HepG2 (cell line): ENCODE measurements around the gene UBC. TPM values are rescaled to one million over a fixed set of nuclear protein-coding genes. Genes with fewer than 3 reads are reported as not detected.

Source experiments
- ATAC-seq: fragments of 200-7000 bp; cut with Tn5 transposase; 3 replicates; pipeline ENCODE4 v1.9.1; 2020; ENCODE audit warnings: mild to moderate bottlenecking, moderate library complexity
- BruUV-seq: library from RNA; stranded (reverse); fragments of 400-500 nt; replicated peaks from 2 replicates; lab custom pipeline; 2021; lab: Mats Ljungman, UMichigan
- CTCF ChIA-PET: fragments of 300-600 bp; formaldehyde crosslinking; extraction: SDS; loops from one replicate; lab custom pipeline; 2021; ENCODE audit warnings: low total read pairs, inconsistent platforms, low intra/inter-chr PET ratio; lab: Yijun Ruan, JAX
- POLR2A ChIA-PET: fragments of 350-600 bp; sonication (Branson Sonifier 250); formaldehyde crosslinking; loops from one replicate; lab custom pipeline; 2020; ENCODE audit warnings: antibody characterized with exemption, inconsistent platforms; lab: Yijun Ruan, JAX
- DNase-seq: peaks from one replicate; pipeline ENCODE4 v3.0.0-alpha.2; 2015; ENCODE audit warnings: low spot score
- FAIRE-seq: peaks from 3 replicates; lab custom pipeline; 2011; peaks lifted over from hg19 to GRCh38; lab: Jason Lieb, UNC
- H2AFZ ChIP-seq: one replicate; pipeline ENCODE4 v1.6.1; 2011; ENCODE audit warnings: low read length, inconsistent platforms
- H3K27ac ChIP-seq: fragments of 300-600 bp; 3 replicates; pipeline ENCODE4 v1.8.0; 2011; ENCODE audit warnings: mixed run types, mild to moderate bottlenecking, mixed read lengths, low read length, inconsistent platforms; ENCODE audit not compliant: insufficient read depth; ENCODE audit errors: extremely low read length
- H3K27me3 ChIP-seq, 2 experiments: fragments of 200-600 bp in 1 of 2; 2 replicates in 1 of 2; 3 replicates in 1 of 2; pipeline versions ENCODE4 v1.6.0 to v1.8.0; 2011; ENCODE audit warnings: low read length in 2 of 2, mild to moderate bottlenecking in 2 of 2, moderate library complexity in 2 of 2, inconsistent platforms in 1 of 2; ENCODE audit not compliant: insufficient read depth in 2 of 2, control insufficient read depth in 1 of 2
- H3K36me3 ChIP-seq, 2 experiments: fragments of 200-600 bp in 1 of 2; replicated peaks in 1 of 2; 2 replicates in 1 of 2; 3 replicates in 1 of 2; pipeline versions ENCODE4 v1.5.1 to v1.8.0; 2011; ENCODE audit warnings: low read length in 2 of 2, inconsistent platforms in 1 of 2; ENCODE audit not compliant: insufficient read depth in 2 of 2, control insufficient read depth in 1 of 2
- H3K4me1 ChIP-seq: 2 replicates; pipeline ENCODE4 v1.5.1; 2012; ENCODE audit warnings: low read length, inconsistent platforms; ENCODE audit not compliant: insufficient read depth
- H3K4me2 ChIP-seq: 2 replicates; pipeline ENCODE4 v1.6.0; 2011; ENCODE audit warnings: low read depth, low read length, inconsistent platforms
- H3K4me3 ChIP-seq, 3 experiments: fragments of 200-600 bp in 1 of 3; sonication (generic), shearing (Covaris generic) in 1 of 3; replicated peaks in 1 of 3; 2 replicates each; pipeline ENCODE4 v1.5.1; 2011 to 2016; ENCODE audit warnings: low read length in 3 of 3, inconsistent platforms in 2 of 3, low read depth in 2 of 3, mild to moderate bottlenecking in 2 of 3, control low read depth in 1 of 3, mixed read lengths in 1 of 3; ENCODE audit not compliant: insufficient read depth in 1 of 3
- H3K79me2 ChIP-seq: one replicate; pipeline ENCODE4 v1.6.1; 2011; ENCODE audit warnings: low read length, inconsistent platforms; ENCODE audit not compliant: insufficient read depth
- H3K9ac ChIP-seq: 2 replicates; pipeline ENCODE4 v1.6.0; 2011; ENCODE audit warnings: mild to moderate bottlenecking, low read depth, low read length, inconsistent platforms; ENCODE audit not compliant: insufficient read depth
- H3K9me3 ChIP-seq: 2 replicates; pipeline ENCODE4 v1.5.1; 2012; ENCODE audit warnings: mild to moderate bottlenecking, low read length
- H4K20me1 ChIP-seq: 2 replicates; pipeline ENCODE4 v1.6.0; 2011; ENCODE audit warnings: inconsistent platforms, mild to moderate bottlenecking, low read length, moderate library complexity; ENCODE audit not compliant: insufficient read depth
- EP300 ChIP-seq, 3 experiments: sonication (generic) in 1 of 3; formaldehyde crosslinking in 1 of 3; IDR thresholded peaks; 2 replicates each; pipeline versions ENCODE4 v1.5.1 to v1.6.1; 2011 to 2020; ENCODE audit warnings: low read depth in 2 of 3, low read length in 2 of 3, borderline replicate concordance in 1 of 3, improper control_type of control experiment in 1 of 3, mild to moderate bottlenecking in 1 of 3, missing genetic modification reagents in 1 of 3, moderate library complexity in 1 of 3
- ETV6 ChIP-seq: sonication (generic); formaldehyde crosslinking; conservative IDR thresholded peaks from 2 replicates; pipeline ENCODE4 v1.4.0; 2020; ENCODE audit warnings: missing genetic modification reagents
- JUND ChIP-seq: sonication (generic); formaldehyde crosslinking; IDR thresholded peaks from 2 replicates; pipeline ENCODE4 v1.8.0; 2022; ENCODE audit warnings: mild to moderate bottlenecking, missing genetic modification reagents
- KDM5A ChIP-seq: fragments of 200-600 bp; sonication (generic); IDR thresholded peaks from 2 replicates; pipeline ENCODE4 v1.7.0; 2018; ENCODE audit warnings: antibody characterized with exemption, mild to moderate bottlenecking, low read length, borderline replicate concordance
- LCORL ChIP-seq, 2 experiments: fragments of 450-650 bp in 1 of 2; sonication (generic) in 1 of 2; formaldehyde crosslinking in 1 of 2; IDR thresholded peaks; 2 replicates each; pipeline versions ENCODE4 v1.5.0 to v1.6.1; 2017 to 2020; ENCODE audit warnings: antibody characterized with exemption in 1 of 2, missing genetic modification reagents in 1 of 2
- NFIB ChIP-seq: sonication (generic); formaldehyde crosslinking; IDR thresholded peaks from 2 replicates; pipeline ENCODE4 v1.9.0; 2021; ENCODE audit warnings: missing genetic modification reagents, mild to moderate bottlenecking, borderline replicate concordance
- PAX8 ChIP-seq: sonication (generic); formaldehyde crosslinking; IDR thresholded peaks from 2 replicates; pipeline ENCODE4 v1.8.0; 2022; ENCODE audit warnings: mild to moderate bottlenecking, missing genetic modification reagents, borderline replicate concordance
- PHF8 ChIP-seq: sonication (generic); formaldehyde crosslinking; IDR thresholded peaks from 2 replicates; pipeline ENCODE4 v1.5.0; 2020; ENCODE audit warnings: missing genetic modification reagents
- PRDM15 ChIP-seq: sonication (generic); formaldehyde crosslinking; IDR thresholded peaks from 2 replicates; pipeline ENCODE4 v1.4.0; 2020; ENCODE audit warnings: missing genetic modification reagents
- TSC22D2 ChIP-seq: sonication (generic); formaldehyde crosslinking; IDR thresholded peaks from 2 replicates; pipeline ENCODE4 v1.5.1; 2020; ENCODE audit warnings: missing genetic modification reagents, mild to moderate bottlenecking, borderline replicate concordance
- XBP1 ChIP-seq: sonication (generic); formaldehyde crosslinking; IDR thresholded peaks from 2 replicates; pipeline ENCODE4 v1.5.0; 2020; ENCODE audit warnings: missing genetic modification reagents
- ZNF160 ChIP-seq: sonication (generic); formaldehyde crosslinking; IDR thresholded peaks from 2 replicates; pipeline ENCODE4 v1.8.0; 2022; ENCODE audit warnings: mild to moderate bottlenecking, inconsistent platforms, missing genetic modification reagents
- ZNF44 ChIP-seq: sonication (generic); formaldehyde crosslinking; IDR thresholded peaks from 2 replicates; pipeline ENCODE4 v1.5.1; 2020; ENCODE audit warnings: mild to moderate bottlenecking, missing genetic modification reagents
- ZNF562 ChIP-seq: sonication (generic); formaldehyde crosslinking; IDR thresholded peaks from 2 replicates; pipeline ENCODE4 v1.8.0; 2022; ENCODE audit warnings: missing genetic modification reagents, borderline replicate concordance
- WGBS: methylation state at CpG from one replicate; pipeline ENCODE4 v1.1.6; 2017; ENCODE audit warnings: low lambda C conversion rate; 5-methylcytosine and 5-hydroxymethylcytosine counted together
- in situ Hi-C: cut with HindIII; loops from 2 replicates; pipeline ENCODE4 v1.10.0; 2017; ENCODE audit warnings: low pct_unique_long_range_greater_than_20kb; ENCODE audit not compliant: extremely low pct_ligation_motif_present
- intact Hi-C: fragments of 100-400 bp; cut with micrococcal nuclease; formaldehyde crosslinking; loops from one replicate; pipeline ENCODE4 v1.10.0; 2022; ENCODE audit not compliant: unreplicated experiment
- polyA plus RNA-seq, 8 experiments: library from polyadenylated mRNA; depleted of rRNA in 3 of 8; stranded (reverse) in 7 of 8; unstranded in 1 of 8; fragments of >200 nt; fragmentation: Illumina TruSeq in 4 of 8; extraction: Trizol in 4 of 8; gene quantifications; 2 replicates each; pipeline versions ENCODE4 v1.2.1 to v1.2.3, GENCODE V29; 2011 to 2016; ENCODE audit warnings: low read depth in 4 of 8, missing spikeins in 1 of 8, mixed read lengths in 1 of 8; ENCODE audit not compliant: insufficient read depth in 1 of 8
- total RNA-seq, 5 experiments: library from RNA; depleted of rRNA; stranded (reverse); fragments of >200 nt; fragmentation: Illumina TruSeq; extraction: Trizol; gene quantifications; 2 replicates each; pipeline ENCODE4 v1.2.3, GENCODE V29; 2016; ENCODE audit warnings: low read depth in 1 of 5
- TF ChIP-seq, protein P1 (sequence below): sonication (generic); formaldehyde crosslinking; IDR thresholded peaks from 2 replicates; pipeline ENCODE4 v1.5.0; 2020; ENCODE audit warnings: missing genetic modification reagents
- TF ChIP-seq, protein P2 (sequence below): sonication (generic); formaldehyde crosslinking; IDR thresholded peaks from 2 replicates; pipeline ENCODE4 v1.5.1; 2020; ENCODE audit warnings: missing genetic modification reagents, mild to moderate bottlenecking, borderline replicate concordance

UBC gene
- total and polyA plus RNA-seq, 2 of the 13 experiments (the other 11 are each of a cell fraction or from before 2014, with no cell fraction given): 805 to 1,432 TPM

DNA sequence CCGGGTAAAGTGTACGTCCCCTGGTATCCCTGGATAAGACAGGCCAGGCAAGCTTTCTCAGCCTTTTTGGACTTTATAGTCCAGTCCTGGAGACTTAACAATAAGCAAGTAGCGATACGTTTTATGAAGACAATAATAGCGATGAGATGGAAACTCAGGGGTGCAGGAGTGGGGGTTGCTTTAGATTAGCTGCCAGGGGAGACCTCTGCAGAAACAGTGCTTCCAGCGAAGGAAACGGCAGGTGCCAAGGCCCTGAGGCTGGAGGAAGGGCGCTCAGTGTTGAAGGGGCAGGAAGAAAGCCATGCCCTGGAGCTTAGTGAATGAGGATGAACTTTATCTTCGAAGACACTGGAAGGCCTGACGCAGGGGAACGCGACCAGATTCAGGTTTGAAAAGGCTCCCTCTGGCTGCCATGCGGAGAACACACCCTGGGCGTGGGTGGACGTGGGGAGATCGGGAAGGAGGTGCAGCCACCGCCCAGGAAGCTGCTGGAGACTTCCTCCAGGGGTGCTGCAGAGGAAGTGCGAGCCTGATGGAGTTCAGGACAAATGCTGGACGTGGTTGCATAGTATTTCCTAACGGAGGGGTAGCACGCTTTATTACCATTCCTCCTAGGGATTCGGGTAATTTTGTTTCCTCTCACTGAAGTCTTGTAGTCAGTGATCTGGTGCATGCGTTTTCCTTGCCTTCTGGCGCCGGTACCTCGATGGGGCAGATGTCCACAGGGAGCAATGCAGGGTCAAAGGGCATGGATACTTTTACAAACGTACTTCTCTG, 26.1 kb upstream of the UBC start:
- intact Hi-C loops (loop anchor here (1.0 kb wide), 1 partner anchor 34 kb away; no protein-coding TSS in a partner anchor), in situ Hi-C loops (no loop called here)
- FAIRE-seq: peak; percentile 89
- no peaks in the 10 kb centered on the region for H3K27me3 ChIP-seq
- WGBS: 8% methylated on average over 16 of the region's 27 CpGs
- ChIA-PET POLR2A (interaction anchor here (0.7 to 6.6 kb wide), 14 partner anchors 10 to 113 kb away, joined by 3 to 199 read pairs (median 4); partner anchors contain the start of gene UBC), CTCF (interaction anchor here (2.2 kb wide), 1 partner anchor 34 kb away, joined by 21 read pairs; no protein-coding TSS in a partner anchor)
- no peaks in the 10 kb centered on the region for H3K79me2 ChIP-seq
- peak; percentile 84 for DNase-seq
- ATAC-seq: peak; percentile 75
- H3K9me3 ChIP-seq: no peaks in the 10 kb centered on the region
- peak overlapping the region; percentile 80 for H3K9ac ChIP-seq
- H4K20me1 ChIP-seq: no peaks in the 10 kb centered on the region
- no peak overlapping the region for H2AFZ ChIP-seq
- H3K27ac ChIP-seq: peak overlapping the region; percentile 95
- H3K36me3 ChIP-seq: 0 out of 5 replicates have a peak, but pooled peaks cover 0 to 2% of the 10 kb centered on the region in 2 experiments
- H3K4me1 ChIP-seq: peaks cover 52% of the 10 kb centered on the region
- peak overlapping the region; percentile 79 for H3K4me2 ChIP-seq
- BruUV-seq: no TSS peak
- H3K4me3 ChIP-seq: peak overlapping the region; percentile 42 to 81 (median 59)
- TF ChIP-seq ZNF562 (CRISPR knock-in tag) (no peak), TSC22D2 (no peak), ZNF160 (CRISPR knock-in tag) (peak; percentile 73; the same call in 1 of the 2 replicates), EP300 (IDR thresholded peaks at IDR 0.05; ENCODE audit: low read depth in 2 of 2, low read length in 2 of 2) (no peak), EP300 (CRISPR knock-in tag; IDR thresholded peaks at IDR 0.05; ENCODE audit: borderline replicate concordance) (no peak), PAX8 (CRISPR knock-in tag) (no peak), PHF8 (peak; percentile 39; the same call in 1 of the 2 replicates), LCORL (IDR thresholded peaks at IDR 0.05) (no peak), LCORL (CRISPR knock-in tag; IDR thresholded peaks at IDR 0.05) (0 out of 2 replicates have a peak, but pooled peaks have one; percentile 34), XBP1 (CRISPR knock-in tag) (no peak), KDM5A (no peak), JUND (CRISPR knock-in tag) (no peak), ETV6 (CRISPR knock-in tag) (no peak), PRDM15 (CRISPR knock-in tag) (no peak), NFIB (CRISPR knock-in tag) (no peak), ZNF44 (CRISPR knock-in tag) (no peak)
- TF ChIP-seq, protein P1, sequence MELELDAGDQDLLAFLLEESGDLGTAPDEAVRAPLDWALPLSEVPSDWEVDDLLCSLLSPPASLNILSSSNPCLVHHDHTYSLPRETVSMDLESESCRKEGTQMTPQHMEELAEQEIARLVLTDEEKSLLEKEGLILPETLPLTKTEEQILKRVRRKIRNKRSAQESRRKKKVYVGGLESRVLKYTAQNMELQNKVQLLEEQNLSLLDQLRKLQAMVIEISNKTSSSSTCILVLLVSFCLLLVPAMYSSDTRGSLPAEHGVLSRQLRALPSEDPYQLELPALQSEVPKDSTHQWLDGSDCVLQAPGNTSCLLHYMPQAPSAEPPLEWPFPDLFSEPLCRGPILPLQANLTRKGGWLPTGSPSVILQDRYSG (CRISPR knock-in tag): no peak
- TF ChIP-seq, protein P2, sequence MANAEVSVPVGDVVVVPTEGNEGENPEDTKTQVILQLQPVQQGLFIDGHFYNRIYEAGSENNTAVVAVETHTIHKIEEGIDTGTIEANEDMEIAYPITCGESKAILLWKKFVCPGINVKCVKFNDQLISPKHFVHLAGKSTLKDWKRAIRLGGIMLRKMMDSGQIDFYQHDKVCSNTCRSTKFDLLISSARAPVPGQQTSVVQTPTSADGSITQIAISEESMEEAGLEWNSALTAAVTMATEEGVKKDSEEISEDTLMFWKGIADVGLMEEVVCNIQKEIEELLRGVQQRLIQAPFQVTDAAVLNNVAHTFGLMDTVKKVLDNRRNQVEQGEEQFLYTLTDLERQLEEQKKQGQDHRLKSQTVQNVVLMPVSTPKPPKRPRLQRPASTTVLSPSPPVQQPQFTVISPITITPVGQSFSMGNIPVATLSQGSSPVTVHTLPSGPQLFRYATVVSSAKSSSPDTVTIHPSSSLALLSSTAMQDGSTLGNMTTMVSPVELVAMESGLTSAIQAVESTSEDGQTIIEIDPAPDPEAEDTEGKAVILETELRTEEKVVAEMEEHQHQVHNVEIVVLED: peak; percentile 56; the same call in 1 of the 2 replicates
